HG02840 (cell line): Measurements from ENCODE around the gene TCHP.
"Not testable (repeated sequence)": the region's sequence is repeated elsewhere in the genome, so short reads cannot be mapped to it uniquely, and the experiment has no call there.

Experiments used
- ATAC-seq: cut with Tn5 transposase; IDR thresholded peaks from one replicate; pipeline ENCODE4 v1.9.1; 2021; ENCODE audit warnings: mild to moderate bottlenecking, moderate library complexity, moderate number of reproducible peaks; ENCODE audit not compliant: unreplicated experiment, low FRiP score

TCHP gene

GRCh38 chr12:109899783-109900751 is at the start of gene TCHP:
TSS of gene TCHP (plus strand) at chr12:109900274. CDS start at chr12:109903027, 2,753 bp downstream.
- peak; percentile 68 for ATAC-seq

- not testable (repeated sequence) for ATAC-seq
These were observed 49.6 kb upstream of the TCHP start for GRCh38 chr12:109850518-109850917.

GRCh38 chr12:109855377-109855776 is 44.7 kb upstream of the TCHP start:
- ATAC-seq, result no peak

GRCh38 chr12:109857715-109858114 is 42.4 kb upstream of the TCHP start:
- no peak for ATAC-seq

GRCh38 chr12:109858764-109859163 is 41.3 kb upstream of the TCHP start:
- no peak for ATAC-seq

- no peak for ATAC-seq
These were observed 39.1 kb upstream of the TCHP start for GRCh38 chr12:109860977-109861376.

- ATAC-seq, result no peak
These were observed 38.3 kb upstream of the TCHP start for GRCh38 chr12:109861689-109862314.

- ATAC-seq, result not testable (repeated sequence)
These were observed 37.6 kb upstream of the TCHP start for GRCh38 chr12:109862491-109862890.

GRCh38 chr12:109863847-109864712 is 36.0 kb upstream of the TCHP start:
- no peak for ATAC-seq

- ATAC-seq, result no peak
These were observed 35.2 kb upstream of the TCHP start for GRCh38 chr12:109864916-109865315.

- ATAC-seq, result no peak
These were observed 31.7 kb upstream of the TCHP start for GRCh38 chr12:109868182-109869051.

GRCh38 chr12:109870648-109871047 is 29.4 kb upstream of the TCHP start:
- no peak for ATAC-seq

- no peak for ATAC-seq
These were observed 28.3 kb upstream of the TCHP start for GRCh38 chr12:109871668-109872314.

- no peak for ATAC-seq
These were observed 26.4 kb upstream of the TCHP start for GRCh38 chr12:109873653-109874052.

GRCh38 chr12:109875572-109876131 is 24.4 kb upstream of the TCHP start:
- ATAC-seq, result no peak

GRCh38 chr12:109876406-109876805 is 23.7 kb upstream of the TCHP start:
- no peak for ATAC-seq

- ATAC-seq, result no peak
These were observed 22.4 kb upstream of the TCHP start for GRCh38 chr12:109877504-109878246.

GRCh38 chr12:109878247-109878625 is 21.8 kb upstream of the TCHP start:
- no peak for ATAC-seq
